COLO668 (cell line): ENCODE measurements around the gene CXCR6.

Experiments used
- DNase-seq: peaks from one replicate; lab custom pipeline; 2025; ENCODE audit not compliant: unreplicated experiment; lab: John Stamatoyannopoulos, UW

Gene CXCR6

DNA sequence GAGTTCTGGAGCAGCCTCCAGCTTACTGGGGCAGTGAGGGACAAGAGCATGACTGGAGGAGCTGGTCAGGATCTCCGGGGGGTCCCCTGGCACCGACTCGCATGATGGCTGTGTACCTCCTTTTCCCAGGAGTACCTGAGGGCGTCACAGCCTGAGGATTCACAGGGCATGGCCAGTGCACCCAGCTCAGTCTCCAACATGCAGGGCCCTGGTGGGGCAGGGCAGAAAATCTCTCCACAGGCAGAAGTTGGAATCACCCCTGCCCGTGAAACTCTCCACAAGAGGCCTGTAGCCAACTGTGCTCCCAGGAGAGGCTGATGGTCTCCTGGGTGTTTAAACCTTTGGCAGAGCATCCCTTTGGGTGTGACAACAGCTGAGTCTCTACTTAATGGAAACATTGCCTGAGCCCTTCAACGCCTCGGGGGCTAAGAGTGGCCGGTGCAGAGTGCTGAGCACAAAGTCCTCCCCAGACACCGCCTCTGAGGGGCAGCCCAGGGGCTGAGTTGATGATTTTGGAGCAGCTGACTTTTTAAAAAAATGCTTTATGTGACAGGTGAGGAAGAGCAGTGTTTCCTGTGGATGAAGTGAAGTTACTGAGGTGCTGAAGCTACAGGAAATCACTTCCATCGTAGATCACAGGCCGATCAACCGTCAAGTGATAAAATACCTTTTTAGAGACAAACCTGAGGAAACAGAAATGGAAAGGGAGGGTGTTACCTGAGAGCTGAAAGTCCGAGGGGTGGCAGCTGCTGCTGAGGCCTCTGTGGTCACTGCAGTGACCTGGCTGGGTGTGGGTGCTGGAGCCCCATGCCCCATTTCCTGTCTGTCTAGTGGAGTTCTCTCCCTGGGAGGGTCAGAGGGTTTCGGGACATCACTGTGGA is 21.9 kb upstream of the CXCR6 start:
- no peak for DNase-seq

DNA sequence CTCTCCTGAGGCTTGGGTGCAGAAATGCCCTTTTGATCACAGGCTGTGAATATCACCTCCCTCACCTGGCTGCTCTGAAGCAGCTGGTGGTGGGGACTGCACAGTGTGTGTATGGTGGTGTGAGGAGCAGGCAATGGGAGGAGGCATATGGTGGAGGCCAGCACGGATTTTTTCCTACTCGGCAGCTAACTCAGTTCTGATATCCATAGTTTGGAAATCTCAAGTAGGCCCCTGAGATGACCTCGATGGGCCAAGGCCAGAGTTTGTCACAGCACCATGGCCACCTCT is 21.3 kb upstream of the CXCR6 start:
- no peak for DNase-seq

DNA sequence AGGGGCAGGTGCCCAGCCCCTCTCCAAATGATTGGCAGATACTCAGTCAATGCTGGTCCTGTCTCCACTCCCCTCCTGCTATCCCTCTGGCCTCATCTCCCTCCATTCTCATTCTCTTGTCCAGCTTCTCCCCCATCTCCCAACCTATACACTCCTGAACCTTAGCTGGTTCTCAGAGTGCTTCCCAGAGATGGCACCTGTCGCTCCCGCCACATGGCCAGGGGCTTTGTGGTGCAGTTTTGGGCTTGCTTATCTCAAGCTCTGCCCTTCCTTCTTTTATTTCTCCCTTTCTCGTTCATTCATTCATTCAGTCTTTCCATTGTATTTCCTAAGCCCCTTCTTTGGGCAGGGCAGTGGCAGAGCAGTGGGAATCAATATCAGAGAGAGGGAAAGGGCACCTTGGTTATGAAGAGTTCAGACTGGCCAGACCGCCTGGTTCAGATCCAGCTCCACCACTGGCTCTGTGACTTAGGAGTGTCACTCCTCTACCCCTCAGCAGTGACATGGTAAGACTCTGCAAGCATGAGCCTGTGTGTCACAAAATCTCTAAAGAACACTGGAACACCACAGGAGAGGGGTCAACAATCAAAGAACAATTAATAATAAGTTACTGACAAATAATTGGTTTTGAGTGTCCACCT is 20.2 kb upstream of the CXCR6 start:
- DNase-seq = no peak

DNA sequence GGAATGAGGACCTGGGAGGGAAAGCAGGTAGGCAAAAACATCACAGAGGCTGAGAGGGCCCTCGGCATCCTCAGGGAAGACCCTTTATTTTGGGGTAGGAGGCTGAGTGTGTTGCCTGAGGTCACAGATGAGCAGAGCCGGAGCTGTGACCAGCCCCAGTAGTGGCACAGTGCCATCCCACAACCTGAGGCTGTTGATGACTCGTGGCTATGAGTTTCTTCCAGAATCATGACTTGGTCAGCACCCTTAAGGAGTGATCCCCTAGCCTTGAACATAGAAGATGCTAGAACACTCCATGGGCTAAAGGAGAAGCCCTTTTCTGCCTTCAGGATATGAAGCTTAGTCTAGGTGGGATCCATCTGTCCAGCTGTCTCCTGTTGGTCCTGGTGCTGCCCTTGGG is 19.5 kb upstream of the CXCR6 start:
- DNase-seq = no peak

DNA sequence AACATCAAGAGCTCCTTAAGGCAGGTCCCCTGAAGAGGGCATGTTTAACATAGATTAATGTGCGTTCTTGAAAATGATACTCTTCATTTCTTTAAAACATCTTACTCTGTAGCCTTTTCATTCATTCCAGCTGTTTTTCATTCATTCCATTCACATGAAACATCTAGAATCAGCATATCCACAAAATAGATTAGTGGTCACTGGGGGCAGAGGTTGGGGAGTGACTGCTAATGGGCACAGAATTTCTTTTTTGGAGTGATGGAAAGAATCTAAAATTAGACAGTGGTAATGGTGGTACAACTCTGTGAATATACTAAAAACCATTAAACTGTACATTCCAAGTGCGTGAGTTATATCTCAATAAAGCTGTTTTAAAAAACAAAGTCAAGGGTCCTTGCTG is 15.4 kb upstream of the CXCR6 start:
- DNase-seq = no peak

DNA sequence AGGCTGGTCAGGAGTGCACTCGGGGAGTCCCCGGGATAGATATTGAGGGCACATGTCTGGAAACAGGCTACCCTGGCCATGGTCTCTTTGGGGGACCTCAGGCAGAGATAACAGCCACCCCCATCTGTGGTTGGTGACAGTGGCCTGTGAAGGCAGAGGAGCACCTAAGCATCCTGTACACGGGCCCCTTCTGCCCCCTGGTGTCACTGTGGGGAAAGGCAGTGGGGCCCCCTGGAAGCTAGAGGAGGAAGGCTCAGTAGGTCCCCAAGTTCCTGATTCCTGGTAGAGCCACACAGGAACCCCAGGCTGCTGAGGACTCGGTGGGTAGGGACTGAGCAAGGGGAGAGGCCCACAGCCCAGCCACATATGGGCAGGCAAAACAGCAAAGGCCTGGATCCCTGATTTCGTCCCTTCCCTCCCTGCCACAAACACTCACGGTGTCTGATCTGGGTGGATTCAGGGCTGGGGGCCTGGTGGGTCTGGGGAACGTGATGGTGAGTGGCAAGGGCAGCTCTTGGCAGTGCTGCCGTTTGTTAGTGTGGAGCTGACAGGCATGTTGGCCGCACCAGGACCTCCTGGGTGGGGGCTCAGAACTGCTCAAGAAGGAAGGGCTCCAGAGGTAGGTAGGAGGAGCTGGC is 14.1 kb upstream of the CXCR6 start:
- DNase-seq = peak; percentile 18

DNA sequence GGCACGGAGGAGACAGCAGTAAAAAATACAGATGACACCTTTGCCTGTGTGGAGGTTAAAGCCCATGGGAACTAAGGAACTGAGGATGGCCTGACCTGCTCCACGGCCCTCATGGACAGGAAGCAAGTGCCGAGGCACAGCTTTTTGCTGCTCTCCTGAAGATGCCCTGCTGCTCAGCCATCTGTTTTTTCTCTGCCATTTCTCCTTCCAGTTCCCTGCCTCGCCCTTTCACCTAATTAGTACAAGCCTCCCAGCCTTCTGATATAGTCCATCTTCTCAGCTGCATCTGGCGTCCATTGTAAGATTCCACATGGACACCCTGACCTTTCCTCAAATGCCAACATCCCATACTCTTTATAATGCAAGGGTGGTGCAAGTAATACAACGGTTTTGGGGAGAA is 11.8 kb upstream of the CXCR6 start:
- DNase-seq = no peak

DNA sequence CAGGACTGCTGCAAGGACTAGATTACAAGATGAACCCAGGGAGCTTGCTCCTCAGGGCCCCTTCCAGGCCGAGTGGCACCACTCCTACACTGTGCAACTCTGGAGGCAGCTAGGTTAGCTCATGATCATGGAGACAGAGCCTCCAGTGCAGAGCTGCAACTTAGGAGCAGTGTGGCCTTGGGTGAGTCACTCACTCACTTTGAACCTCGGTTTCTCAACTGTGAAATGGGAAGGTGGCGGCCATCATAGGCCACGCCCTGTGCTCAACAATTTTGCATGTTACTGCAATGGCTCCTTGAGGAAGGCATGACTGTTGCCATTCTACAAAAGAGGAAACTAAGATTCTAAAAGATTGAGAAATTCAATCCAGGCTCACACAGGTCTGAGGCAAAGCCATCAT is 11.2 kb upstream of the CXCR6 start:
- no peak for DNase-seq

DNA sequence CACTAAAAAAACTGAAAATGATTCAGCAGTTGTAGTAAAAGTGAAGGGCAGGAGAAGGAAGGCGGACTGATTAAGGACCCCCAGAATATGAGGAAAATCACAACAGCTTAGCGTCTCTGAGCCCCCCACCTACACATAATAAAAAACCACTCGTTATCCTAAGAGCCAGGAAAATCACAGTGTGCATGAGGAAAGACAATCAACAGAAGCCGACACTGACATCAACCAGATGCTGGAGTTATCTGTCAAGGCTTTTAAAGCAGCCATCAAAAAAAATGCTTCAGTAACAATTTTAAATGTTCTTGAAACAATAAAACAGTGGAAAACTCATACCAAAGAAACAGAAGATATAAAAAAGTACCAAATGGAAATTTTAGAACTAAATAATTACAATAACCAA is 9.7 kb upstream of the CXCR6 start:
- no peak for DNase-seq

DNA sequence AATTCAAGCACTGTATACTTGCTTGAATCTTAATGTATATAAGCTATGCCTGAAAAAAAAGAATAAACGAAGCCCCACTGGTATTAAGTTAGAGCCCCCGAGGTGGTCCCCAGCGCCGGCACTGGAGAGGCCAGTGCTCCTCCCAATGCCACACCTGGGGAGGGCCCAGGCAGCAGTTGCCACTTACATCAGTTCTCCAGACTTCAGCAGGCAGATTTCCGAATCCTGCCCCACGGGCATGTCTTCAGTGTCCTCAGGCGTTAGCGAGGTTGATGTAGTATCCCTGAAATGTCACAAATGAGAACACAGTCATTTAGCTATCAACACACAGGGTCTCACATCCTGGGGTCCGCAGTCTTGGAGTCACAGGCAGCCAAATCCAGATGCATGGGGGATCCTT is 7.0 kb upstream of the CXCR6 start:
- no peak for DNase-seq

DNA sequence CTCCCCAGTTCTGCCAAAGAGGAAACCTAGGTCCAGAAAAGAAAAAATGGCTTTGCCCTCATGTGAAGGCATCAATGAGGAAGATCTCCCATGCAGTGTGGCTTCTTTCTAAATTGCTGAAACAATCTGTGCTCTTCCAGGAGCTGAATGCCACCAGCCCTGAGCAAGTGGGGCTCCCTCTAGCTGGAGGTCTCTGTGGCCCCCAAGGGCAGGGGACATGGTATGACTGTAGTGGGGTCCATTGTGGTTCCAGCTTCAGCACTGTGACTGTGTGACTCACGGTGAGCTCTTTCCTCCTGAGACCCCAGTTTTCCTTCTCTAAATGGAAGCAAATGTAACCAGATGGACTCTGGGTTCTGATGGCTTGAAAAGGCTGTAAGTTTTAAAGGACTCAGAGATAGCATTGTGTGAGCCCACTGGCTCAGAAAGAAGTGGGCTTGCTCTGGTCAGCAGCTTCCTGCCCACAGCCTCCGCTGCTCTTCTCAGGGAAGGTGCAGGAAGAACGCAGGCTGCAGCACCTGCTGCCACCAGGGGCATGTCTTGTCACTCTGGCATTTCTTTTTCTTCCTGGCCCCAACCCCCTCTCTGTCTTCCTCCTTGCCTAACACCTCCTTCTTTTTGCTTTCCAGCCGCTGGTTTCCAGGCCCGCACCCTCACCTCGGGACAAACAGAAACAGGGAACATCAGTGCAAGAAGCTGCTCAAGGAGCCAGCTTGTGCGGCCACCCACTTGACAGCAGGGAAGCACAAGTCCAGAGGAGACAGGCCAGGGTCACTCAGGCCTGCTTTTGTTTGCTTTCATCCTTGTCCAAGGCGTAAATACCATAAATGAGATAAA is 5.8 kb upstream of the CXCR6 start:
- DNase-seq = no peak

DNA sequence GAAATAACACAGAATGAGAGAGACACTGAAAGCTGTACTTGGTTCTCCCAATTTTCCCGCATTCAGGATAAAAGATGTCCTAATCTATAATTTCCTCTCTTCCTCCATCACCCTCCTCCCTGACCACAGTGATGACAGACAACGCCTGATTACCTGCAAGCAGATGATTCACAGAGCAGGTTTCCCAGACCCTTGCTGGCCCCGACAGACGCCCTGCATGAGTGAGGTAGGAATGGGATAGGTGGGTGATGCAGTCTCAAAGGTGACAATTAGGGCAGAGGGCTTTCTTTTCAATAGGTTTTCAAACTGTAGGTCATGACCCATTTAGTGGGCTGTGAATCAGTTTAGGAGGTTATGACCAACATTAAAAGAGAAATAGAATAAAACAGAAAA is 5.2 kb upstream of the CXCR6 start:
- DNase-seq = no peak

DNA sequence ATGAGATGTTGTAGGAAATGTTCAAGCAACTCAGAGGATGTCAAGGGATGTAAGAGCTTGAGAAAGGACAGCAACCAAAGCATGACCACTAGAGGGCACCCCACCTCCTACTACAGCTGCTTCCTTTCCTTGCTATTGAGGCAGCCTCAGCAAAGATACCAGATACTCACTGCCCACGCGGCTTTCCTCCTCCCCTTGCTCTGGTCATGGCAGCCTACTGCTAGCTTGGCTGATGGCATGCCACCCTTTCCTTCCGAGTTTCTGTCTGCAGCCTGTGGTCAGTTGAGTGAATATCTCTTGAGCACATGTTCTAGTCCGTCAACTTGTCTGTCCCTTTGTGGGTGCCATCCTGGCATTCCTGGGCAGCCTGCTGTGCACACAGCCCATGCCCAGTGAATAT is 4.4 kb upstream of the CXCR6 start:
- DNase-seq = peak; percentile 72

DNA sequence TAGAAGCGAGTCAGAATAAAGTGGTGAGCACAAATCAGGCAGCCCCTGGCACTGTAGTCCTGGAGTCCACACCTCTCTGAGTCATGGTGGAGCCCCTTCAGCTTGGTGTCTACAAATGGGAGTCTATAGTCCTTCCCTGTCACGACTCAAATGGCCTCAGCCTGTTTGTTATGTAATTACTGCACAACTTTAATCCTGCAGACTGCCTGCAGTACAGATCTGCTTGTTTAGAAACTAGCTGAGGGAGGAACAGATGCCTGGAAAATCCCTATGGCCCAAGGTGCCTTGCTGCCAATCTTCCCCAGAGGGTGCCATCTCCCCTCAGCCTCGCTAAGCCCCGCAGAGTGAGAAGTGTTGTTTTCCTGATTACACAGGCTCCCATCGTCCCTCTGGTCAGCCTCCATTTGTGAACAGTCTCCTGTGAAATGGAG is 3.9 kb upstream of the CXCR6 start:
- no peak for DNase-seq

DNA sequence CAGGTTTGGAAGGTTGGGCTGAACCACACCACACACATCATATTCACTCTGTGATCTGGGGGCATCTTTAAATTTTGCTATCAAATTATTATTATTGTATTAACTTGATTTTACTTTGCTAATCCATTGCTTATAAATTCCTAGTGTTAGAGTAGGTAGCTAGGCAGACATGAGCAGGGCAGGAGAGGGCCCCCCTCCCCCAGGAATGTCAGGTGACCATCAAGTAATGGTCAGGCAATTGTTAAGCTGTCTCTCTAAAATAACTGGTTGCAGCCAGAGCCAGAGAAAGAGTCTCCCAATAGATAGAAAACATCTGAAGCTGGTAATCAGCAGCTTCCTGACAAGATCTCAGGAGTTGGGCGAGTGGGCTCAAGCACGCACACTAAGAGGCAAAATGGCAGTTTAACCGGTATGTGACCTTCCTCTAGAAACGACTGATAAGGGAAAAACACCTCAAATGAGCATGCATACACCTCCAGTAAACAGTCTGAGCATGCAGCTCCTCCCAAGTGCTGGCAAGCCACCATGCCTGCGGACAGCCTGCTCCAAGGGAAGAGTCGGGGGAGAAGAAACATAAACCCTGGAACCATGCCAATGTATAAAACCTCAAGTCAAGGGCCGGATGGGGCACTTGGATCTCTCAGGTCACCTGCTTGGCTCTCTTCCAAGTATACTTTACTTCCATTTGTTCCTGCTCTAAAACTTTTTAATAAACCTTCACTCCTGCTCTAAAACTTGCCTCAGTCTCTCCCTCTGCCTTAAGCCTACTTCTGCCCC is 3.1 kb upstream of the CXCR6 start:
- no peak for DNase-seq

DNA sequence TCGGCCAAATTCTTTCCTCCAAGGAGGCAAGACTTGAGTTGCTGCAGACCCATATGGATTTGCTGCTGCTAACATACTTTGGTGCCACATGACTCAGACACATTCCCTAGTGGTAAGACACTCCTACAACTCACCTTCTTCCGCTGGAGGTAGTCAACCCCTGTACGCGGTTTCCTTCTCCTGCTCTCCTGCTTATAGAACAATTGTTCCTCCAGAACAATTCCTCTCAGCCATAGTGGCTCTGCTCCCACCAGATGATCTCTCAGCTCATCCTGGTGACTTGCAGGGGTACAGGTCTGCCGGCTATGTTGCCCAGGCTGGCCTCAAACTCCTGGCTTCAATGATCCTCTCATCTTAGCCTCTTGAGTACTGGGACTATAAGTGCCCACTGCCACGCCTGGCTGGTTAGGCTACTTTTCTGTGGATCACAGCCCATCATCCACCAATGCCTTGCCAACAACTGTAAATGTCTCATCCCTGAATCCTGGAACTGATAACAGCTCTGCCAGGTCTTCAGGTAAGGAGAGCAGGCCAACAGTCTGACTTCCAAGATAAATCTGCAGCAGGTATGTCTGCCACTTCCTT is 2.4 kb upstream of the CXCR6 start:
- no peak for DNase-seq

DNA sequence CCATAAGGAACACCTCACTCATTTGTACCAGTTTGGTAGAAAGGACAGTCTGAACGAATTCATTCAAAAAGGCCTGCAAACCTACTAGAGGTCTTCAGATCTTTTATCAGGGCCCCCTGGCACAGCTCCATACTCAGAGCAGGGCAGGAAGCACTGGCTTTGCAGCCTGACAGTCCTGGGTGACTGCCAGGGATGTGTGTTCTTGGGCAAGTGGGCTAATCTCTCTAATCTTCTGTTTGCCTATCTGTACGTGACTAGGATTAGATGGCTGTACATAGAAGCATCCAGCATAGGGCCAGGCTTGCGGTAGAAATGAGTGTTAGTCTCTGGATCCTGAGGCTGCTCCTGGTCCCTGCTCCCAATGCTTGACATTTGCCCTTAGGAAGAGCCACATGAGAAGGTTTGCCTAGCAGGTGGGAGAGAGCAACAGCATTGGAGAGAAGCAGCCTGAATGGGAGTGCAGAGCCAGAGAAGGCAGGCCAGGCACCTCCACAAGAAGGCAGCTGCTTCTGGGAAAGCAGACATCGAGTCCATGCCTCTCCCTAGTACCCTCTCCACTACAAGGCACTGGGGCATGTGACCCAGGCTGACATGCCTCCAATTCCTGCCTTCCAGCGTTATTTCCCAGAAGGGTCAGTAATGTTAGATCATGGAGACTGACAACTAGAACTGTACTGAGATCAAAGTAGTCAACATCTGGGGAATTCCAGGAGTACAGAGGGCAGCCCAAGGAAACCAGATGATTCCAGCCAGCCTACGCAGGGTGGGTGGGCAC is 1.0 kb upstream of the CXCR6 start:
- DNase-seq = no peak

DNA sequence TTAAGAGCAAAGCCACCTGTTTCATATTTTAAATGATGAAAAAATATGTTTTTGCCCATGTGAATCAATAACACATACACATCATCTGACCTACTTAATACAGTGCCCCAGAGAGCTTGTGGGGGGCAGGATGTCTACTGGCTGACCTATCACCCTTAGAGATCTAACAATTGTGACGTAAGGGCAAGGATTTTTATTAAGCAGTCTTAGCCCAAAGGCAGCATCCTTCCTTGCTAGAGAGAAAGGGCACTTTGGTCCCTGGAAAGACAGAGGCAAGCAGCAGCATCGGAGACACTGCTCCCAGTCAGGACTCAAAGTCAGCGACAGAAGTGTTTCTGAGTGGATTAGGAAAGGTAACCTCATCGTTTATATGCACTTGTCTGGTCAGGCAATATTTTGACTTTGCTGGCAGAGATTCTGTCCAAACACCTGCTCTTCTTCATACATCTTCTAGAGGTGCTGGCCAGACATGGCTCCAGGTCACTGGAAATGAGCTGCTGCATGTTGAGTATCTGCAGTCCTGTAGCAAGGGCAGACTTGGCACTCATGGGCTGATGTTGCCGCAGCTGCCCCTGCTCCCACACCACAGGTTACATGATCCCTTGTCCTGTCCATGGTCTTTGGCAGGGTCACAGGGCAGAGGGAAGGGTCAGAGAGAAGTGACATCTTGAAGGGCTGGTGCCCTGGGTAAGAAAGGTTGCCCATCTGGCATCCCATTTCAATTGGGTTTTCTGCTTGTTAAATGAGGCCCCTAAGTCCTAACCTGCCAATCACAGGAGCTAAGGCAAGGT is 1.8 kb downstream of the CXCR6 start:
- no peak for DNase-seq

DNA sequence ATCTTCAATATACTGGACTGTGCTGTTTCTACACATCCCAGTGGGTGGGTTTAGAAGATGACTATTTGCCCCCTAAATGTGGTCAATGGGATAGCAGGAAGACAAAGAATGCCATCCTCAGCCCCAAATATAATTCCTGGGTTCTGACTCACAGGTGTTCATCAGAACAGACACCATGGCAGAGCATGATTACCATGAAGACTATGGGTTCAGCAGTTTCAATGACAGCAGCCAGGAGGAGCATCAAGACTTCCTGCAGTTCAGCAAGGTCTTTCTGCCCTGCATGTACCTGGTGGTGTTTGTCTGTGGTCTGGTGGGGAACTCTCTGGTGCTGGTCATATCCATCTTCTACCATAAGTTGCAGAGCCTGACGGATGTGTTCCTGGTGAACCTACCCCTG is 3.0 kb downstream of the CXCR6 start:
- DNase-seq = no peak
